ENCODE measurements around the gene MPC1.

DNA sequence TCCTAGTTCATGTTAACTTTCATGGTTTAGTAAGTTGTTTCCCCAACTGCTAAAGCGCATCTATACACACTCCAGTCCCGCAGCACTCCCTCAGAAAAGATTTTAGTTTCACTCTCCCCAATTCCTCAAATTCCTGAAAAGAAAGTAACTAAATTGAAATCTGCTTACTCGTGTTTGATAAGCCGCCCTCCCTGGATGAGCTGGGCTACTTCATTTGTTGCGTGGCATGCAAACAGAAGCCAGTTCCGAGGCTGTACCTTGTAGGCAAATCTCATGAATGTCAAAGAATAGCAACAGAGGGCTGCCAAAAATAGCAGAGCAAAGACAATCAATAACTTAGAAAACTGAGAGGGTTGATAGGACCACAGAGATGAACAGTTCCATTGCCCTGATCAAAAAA, 16.9 kb downstream of the MPC1 start:
- TF ChIP-seq, protein P1, sequence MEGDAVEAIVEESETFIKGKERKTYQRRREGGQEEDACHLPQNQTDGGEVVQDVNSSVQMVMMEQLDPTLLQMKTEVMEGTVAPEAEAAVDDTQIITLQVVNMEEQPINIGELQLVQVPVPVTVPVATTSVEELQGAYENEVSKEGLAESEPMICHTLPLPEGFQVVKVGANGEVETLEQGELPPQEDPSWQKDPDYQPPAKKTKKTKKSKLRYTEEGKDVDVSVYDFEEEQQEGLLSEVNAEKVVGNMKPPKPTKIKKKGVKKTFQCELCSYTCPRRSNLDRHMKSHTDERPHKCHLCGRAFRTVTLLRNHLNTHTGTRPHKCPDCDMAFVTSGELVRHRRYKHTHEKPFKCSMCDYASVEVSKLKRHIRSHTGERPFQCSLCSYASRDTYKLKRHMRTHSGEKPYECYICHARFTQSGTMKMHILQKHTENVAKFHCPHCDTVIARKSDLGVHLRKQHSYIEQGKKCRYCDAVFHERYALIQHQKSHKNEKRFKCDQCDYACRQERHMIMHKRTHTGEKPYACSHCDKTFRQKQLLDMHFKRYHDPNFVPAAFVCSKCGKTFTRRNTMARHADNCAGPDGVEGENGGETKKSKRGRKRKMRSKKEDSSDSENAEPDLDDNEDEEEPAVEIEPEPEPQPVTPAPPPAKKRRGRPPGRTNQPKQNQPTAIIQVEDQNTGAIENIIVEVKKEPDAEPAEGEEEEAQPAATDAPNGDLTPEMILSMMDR (IDR thresholded peaks at IDR 0.05): no peak
- TF ChIP-seq POLR2A (IDR thresholded peaks at IDR 0.05): no peak

All from esophagus squamous epithelium (tissue), 4 donors.